ENCODE measurements around the gene KRIT1. TPM values are rescaled to one million over a fixed set of nuclear protein-coding genes. Genes with fewer than 3 reads are reported as not detected.

The KRIT1 gene
- total and polyA plus RNA-seq, 10 donors = 13.7 to 131 (median 58.0) TPM

DNA sequence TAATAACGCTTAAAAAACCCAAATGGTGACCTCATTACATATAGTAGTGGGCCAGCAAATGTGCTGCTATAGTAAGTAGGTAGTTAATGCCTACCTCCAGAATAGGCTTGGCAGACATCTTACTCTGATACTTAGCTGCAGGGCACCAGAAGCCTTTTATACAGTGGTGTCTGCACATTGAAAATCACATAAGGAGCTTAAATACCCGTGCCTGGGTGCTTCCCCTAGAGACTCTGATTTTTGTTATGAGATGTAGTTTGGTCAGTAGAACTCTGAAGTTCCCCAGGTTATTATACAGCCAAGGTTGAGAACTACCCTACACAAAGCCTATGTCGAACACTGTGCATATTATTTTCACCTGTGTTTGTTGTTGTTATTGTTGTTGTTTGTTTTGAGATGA is 47.3 kb upstream of the KRIT1 start:
- H3K4me1 ChIP-seq = peaks cover 0 to 33% (median 11%) of the 10 kb centered on the region in 6 donors
- peaks cover 0 to 20% (median 2%) of the 10 kb centered on the region in 6 donors for H3K36me3 ChIP-seq
- WGBS, 5 donors = 69 to 84% (median 82%) methylated on average over 3 of the region's 3 CpGs
- no peak for TF ChIP-seq POLR2AphosphoS5 (IDR thresholded peaks at IDR 0.05)
- TF ChIP-seq POLR2A (IDR thresholded peaks at IDR 0.05) = no peak
- TF ChIP-seq, protein P1, sequence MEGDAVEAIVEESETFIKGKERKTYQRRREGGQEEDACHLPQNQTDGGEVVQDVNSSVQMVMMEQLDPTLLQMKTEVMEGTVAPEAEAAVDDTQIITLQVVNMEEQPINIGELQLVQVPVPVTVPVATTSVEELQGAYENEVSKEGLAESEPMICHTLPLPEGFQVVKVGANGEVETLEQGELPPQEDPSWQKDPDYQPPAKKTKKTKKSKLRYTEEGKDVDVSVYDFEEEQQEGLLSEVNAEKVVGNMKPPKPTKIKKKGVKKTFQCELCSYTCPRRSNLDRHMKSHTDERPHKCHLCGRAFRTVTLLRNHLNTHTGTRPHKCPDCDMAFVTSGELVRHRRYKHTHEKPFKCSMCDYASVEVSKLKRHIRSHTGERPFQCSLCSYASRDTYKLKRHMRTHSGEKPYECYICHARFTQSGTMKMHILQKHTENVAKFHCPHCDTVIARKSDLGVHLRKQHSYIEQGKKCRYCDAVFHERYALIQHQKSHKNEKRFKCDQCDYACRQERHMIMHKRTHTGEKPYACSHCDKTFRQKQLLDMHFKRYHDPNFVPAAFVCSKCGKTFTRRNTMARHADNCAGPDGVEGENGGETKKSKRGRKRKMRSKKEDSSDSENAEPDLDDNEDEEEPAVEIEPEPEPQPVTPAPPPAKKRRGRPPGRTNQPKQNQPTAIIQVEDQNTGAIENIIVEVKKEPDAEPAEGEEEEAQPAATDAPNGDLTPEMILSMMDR (IDR thresholded peaks at IDR 0.05 in 8 of 11, conservative IDR thresholded peaks at IDR 0.05 in 3 of 11) = no peak
- H3K9me3 ChIP-seq = no peaks in the 10 kb centered on the region
- intact Hi-C loops (cut with DNase I; ENCODE audit: low total_unique reads) = no loop called here
- no peaks in the 10 kb centered on the region for H3K27me3 ChIP-seq (replicated peaks in 1 of 7)
- peak overlapping the region in 2 of 8 donors; percentile 44 to 51 for H3K27ac ChIP-seq
- no peak for DNase-seq
- no peak overlapping the region for H3K4me3 ChIP-seq

DNA sequence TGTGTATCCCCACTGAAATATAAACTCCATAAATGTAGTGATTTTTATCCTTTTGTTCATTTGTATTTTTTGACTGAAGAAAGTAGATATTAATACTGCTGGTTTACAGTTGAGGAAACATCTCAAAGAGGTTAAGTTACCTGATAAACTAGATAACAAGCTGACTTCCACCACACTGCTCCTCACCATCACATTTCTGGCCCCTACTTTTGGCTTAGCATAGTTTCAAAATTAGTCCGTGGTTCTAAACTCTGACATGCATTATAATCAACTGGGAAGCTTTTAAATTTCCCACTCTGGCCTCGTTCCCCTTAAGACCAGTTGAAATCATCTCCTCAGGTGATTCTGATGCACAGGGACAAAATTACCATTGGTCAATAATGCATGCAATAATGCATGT is 43.6 kb upstream of the KRIT1 start:
- TF ChIP-seq, protein P1 (IDR thresholded peaks at IDR 0.05 in 8 of 11, conservative IDR thresholded peaks at IDR 0.05 in 3 of 11) = no peak
- TF ChIP-seq POLR2AphosphoS5 (IDR thresholded peaks at IDR 0.05) = no peak
- TF ChIP-seq POLR2A (IDR thresholded peaks at IDR 0.05) = no peak
- intact Hi-C loops (cut with DNase I; ENCODE audit: low total_unique reads) = no loop called here
- WGBS, 5 donors = 80 to 92% (median 84%) methylated on average over 2 of the region's 2 CpGs

DNA sequence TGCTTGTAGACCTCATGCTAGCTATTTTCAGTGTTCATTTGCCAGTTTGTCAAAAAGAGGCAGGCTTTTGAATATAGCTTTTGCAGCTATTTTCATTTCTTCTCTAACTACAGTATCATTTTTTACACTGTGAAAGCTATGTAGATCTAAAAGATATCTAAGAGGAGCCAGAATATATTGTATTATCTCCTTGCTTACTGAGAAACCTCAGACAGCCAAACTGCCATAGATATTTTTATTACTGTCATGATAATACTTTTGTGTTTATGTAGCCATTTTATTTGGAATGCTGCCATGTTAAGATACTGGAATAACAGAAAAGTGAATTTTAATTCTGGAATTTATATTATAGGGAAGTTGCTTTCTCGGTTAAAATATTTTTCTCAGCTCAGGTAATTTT is 37.2 kb upstream of the KRIT1 start:
- Histone ChIP-seq H3K4me3 (no peak overlapping the region), H3K27me3 (replicated peaks in 1 of 7) (no peaks in the 10 kb centered on the region), H3K4me1 (peaks cover 0 to 3% (median 0%) of the 10 kb centered on the region in 6 donors), H3K36me3 (peaks cover 0 to 7% (median 0%) of the 10 kb centered on the region in 6 donors), H3K27ac (no peak overlapping the region), H3K9me3 (peaks cover 0 to 16% (median 12%) of the 10 kb centered on the region in 8 donors)
- intact Hi-C loops (cut with DNase I; ENCODE audit: low total_unique reads) = no loop called here
- TF ChIP-seq POLR2AphosphoS5 (IDR thresholded peaks at IDR 0.05) = no peak
- TF ChIP-seq, protein P1 (IDR thresholded peaks at IDR 0.05 in 8 of 11, conservative IDR thresholded peaks at IDR 0.05 in 3 of 11) = no peak
- no peak for TF ChIP-seq POLR2A (IDR thresholded peaks at IDR 0.05)
- 88 to 98% (median 95%) methylated on average over 1 of the region's 1 CpG for WGBS, 5 donors
- no peak for DNase-seq

More for the DNA sequence above, 43.6 kb upstream of the KRIT1 start:
- Histone ChIP-seq H3K4me3 (no peak overlapping the region), H3K27me3 (replicated peaks in 1 of 7) (no peaks in the 10 kb centered on the region), H3K27ac (no peak overlapping the region), H3K9me3 (no peaks in the 10 kb centered on the region), H3K36me3 (no peaks in the 10 kb centered on the region), H3K4me1 (peaks cover 0 to 26% (median 10%) of the 10 kb centered on the region in 6 donors)
- DNase-seq = no peak

DNA sequence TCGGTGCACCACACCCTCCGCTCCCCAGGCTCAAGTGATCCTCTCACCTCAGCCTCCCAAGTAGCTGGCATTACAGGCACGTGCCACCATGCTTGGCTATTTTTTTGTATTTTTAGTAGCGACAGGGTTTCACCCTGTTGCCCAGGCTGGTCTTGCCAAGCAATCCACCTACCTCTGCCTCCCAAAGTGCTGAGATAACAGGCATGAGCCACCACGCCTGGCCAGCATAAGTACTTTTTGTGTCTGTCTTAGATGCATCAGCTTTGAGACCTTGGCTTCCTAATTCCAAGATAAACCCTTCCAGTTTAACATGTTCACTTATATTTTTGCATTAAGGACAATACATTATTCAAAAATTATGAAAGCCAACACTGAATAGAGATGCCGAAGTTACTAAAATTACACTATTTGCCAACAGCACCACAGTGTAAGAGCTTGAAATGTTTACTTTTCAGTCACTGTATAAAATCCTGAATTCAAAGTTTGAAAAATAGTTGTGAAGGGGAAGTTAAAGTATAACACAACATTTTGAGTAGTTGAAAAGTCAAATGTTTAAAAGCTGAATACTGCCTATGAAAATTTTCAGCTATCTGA is 36.6 kb upstream of the KRIT1 start:
- H3K36me3 ChIP-seq = peaks cover 0 to 7% (median 0%) of the 10 kb centered on the region in 6 donors
- intact Hi-C loops (cut with DNase I; ENCODE audit: low total_unique reads) = no loop called here
- DNase-seq = no peak
- H3K9me3 ChIP-seq = peaks cover 0 to 16% (median 12%) of the 10 kb centered on the region in 8 donors
- H3K27me3 ChIP-seq (replicated peaks in 1 of 7) = no peaks in the 10 kb centered on the region
- H3K27ac ChIP-seq = no peak overlapping the region
- H3K4me3 ChIP-seq = no peak overlapping the region
- TF ChIP-seq POLR2AphosphoS5 (IDR thresholded peaks at IDR 0.05) = no peak
- WGBS, 5 donors = 95 to 98% (median 95%) methylated on average over 6 of the region's 6 CpGs
- H3K4me1 ChIP-seq = peaks cover 0 to 3% (median 0%) of the 10 kb centered on the region in 6 donors

Measured in spleen (tissue), 11 donors.